GM21423 (cell line): ENCODE data around the gene SPIB.
"Not testable (repeated sequence)": the region's sequence is repeated elsewhere in the genome, so short reads cannot be mapped to it uniquely, and the experiment has no call there.

Experiments
- ATAC-seq: cut with Tn5 transposase; IDR thresholded peaks from one replicate; pipeline ENCODE4 v1.9.1; 2021; ENCODE audit warnings: mild to moderate bottlenecking, moderate library complexity; ENCODE audit not compliant: unreplicated experiment

SPIB gene

GRCh38 chr19:50418176-50419021 is at the start of gene SPIB:
SPIB (plus strand) TSS chr19:50418938; CDS start chr19:50418963, 25 bp downstream.
- ATAC-seq, result no peak

- ATAC-seq, result no peak
Observed at GRCh38 chr19:50371914-50372475, 46.7 kb upstream of the SPIB start.

- peak; percentile 73 for ATAC-seq
Observed at GRCh38 chr19:50376166-50377050, 42.3 kb upstream of the SPIB start, which contains the start of gene NR1H2. NR1H2 (plus strand) TSS chr19:50376457; CDS start chr19:50377606, 1,149 bp downstream.

DNA sequence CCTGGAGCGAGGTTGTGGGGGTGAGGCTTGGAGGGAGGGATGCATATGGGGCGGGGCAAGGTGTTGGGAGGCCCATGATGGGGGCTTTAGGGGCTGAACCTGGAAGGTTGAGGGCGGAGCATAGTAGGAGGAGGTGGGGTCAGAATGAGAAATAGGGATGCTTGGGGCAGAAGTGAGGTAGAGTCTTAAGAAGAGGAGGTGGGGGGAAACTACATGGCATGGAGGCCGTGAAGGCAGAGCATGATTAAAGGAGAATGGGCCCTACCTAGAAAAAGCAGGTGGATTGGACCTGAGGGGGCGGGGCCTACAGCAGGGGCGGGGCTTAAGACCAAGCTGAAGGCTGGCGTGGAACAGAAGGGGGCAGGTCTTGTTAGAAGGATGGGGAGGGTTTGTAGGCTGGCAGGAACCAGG is 41.7 kb upstream of the SPIB start:
- no peak for ATAC-seq

DNA sequence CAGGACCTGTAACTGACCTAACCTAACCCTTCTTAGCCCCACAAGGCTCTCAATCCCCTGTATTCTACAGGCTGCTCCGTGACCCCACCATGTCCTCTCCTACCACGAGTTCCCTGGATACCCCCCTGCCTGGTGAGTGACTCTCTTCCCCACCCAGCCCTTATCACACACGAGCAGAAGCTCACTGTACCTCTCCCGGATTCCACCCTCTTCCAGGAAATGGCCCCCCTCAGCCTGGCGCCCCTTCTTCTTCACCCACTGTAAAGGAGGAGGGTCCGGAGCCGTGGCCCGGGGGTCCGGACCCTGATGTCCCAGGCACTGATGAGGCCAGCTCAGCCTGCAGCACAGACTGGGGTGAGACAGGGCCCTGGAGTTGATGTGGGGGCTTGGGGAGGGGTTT is 41.2 kb upstream of the SPIB start:
- no peak for ATAC-seq

GRCh38 chr19:50378169-50378862 is 40.4 kb upstream of the SPIB start:
- no peak for ATAC-seq

- no peak for ATAC-seq
Observed at GRCh38 chr19:50378863-50379236, 39.9 kb upstream of the SPIB start.

DNA sequence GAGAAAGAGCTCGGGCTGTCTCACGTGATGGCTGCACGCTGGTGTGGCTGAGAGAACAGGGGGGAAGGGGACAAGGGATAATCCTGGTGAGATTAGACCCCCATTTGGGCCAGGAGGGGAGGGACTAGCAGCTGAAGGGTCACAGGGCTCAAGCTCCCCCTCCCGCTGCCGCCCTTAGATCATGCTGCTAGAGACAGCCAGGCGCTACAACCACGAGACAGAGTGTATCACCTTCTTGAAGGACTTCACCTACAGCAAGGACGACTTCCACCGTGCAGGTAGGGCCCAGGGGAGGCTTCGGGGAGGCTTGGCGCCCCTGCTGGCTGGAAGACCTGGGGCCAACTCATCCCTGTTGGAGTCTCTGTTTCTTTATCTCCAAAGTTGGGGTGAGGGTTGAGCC is 39.1 kb upstream of the SPIB start:
- ATAC-seq, result no peak

DNA sequence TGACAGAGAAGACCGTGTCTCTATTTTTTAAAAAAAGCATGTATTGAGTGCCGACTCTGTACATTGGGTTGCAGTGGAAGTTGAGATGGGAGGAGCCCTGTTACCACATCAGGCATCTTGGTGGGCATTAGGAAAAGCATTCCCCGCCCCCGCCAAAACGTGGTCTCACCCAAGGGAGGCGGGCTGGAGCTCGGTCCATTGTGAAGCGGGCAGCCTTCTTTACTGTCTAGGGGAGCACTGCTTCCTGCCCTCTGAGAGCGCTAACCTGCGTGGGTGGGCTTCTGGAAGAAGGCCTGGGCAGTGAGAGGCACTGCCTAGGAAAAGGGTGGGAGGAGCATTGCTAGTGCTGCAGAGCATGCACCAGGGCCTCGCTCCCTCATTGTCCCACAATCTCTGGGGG is 38.6 kb upstream of the SPIB start:
- ATAC-seq, result no peak

DNA sequence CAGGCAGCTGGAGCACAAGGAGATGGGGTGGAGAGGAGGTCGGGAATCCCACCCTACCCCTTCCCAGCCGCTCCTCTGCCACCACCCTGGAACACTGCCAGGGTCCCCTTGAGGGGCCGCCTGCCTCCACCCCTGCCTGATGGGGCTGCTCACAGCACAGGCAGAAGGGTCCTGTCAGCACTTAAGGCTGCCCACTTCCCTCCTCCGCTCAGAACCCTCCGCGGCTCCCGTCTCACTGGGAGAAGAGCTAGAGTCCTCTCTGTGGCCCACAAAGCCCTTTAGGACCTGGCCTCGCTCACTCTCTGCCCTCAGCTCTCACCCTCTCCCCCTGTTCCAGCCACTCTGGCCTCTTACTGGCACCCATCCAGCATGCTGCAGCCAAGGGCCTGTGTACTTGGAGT is 38.0 kb upstream of the SPIB start:
- no peak for ATAC-seq

DNA sequence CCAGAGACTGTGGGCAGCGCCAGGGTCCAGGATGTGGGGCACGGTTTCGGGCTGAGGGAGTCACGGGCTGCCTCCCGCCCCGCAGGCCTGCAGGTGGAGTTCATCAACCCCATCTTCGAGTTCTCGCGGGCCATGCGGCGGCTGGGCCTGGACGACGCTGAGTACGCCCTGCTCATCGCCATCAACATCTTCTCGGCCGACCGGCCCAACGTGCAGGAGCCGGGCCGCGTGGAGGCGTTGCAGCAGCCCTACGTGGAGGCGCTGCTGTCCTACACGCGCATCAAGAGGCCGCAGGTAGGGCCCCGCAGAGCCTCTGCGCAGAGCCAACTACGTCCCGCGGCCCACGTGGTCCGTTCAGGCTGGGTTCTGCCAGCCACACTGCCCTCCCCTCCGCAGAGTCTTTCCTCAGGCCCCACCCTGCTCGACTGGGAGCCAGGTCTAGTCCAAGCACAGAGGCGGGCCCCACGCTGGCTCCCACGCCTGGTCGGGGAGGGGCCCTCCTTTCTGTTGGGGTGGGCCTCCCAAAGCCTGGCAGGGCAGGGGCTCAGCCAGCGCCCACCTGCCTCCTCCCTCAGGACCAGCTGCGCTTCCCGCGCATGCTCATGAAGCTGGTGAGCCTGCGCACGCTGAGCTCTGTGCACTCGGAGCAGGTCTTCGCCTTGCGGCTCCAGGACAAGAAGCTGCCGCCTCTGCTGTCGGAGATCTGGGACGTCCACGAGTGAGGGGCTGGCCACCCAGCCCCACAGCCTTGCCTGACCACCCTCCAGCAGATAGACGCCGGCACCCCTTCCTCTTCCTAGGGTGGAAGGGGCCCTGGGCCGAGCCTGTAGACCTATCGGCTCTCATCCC is 36.6 kb upstream of the SPIB start:
- ATAC-seq, result no peak

DNA sequence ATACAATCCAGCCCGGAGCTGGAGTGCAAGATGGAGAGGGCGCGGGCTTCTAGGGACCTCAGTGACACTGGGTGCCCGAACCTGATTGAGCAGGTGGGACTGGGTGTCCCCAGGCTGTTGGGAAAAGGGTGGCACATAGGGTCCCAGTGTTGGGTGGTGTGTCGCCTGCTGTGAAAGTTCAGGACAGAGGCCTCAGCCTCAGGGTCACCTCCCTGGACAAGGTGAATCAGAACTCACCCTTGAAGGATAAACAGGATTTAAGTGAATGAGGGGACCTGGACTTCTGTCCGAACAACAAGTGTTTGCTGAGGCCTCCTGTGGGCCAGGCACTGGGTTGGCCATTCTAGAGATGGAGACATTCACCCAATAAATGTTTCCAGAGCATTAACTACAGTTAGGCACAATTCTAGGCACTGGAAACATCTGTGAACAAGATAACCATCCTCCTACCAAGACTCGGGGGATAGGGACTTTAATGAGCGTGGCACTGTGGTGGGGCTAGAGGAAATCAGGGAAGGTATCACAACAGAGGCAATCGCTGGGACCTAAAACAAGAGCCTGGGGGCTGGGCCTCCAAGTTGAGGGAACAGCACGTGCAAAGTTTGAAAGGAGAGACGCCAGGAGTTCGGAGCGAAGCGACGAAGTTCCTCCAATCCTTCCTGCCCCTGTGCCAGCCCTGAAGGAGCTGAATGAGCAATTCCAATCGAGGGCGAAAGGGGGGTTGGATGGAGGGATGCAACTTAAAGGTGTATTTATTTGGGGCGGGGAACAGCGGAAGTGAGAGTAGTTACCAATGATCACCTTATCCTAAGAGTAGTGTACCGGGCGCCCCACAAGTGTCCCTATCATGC is 35.5 kb upstream of the SPIB start:
- ATAC-seq, result peak; percentile 3

DNA sequence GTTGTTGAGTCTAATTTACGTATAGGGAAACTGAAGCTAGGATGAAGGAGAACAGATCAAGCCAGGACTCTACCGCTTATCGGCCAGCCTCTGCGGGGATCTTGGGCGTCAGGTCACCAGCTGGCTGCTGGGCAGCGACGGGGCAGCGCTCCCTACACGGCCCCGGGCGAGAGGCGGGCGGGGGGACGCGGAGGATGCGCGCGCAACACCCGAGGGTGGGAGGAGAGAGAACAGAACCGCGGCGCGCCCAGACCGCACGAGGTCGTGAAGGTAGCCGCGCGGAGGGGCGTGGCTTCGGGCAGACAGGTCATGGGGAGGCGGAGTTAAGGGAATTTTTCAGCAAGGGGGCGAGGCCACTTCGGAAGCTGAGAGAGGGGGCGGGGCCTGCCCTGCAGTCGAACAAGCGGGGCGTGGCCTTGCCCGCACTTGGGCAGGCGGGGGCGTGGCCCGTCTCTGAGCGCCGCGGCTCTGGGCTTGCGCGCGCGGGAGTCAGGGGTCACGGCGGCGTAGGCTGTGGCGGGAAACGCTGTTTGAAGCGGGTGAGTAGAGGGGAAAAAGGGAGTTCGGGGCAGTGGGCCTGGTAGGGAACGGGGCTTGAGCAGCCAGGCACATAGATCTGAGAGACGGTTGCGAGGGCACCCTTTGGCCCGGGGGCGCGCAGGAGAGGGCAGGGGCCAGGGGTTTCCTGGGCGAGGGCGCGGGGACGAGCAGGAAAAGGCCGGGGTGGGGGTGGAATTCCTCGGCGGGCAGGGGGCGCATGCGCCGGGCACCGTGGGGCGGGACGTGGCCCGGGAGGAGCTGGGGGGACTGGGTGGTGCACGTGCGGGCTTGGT is 34.7 kb upstream of the SPIB start, which contains the start of gene POLD1:
Gene POLD1, plus strand, starts transcription at position 496 of the 833 bp plus-strand sequence. CDS start 14,505 bp downstream, outside the sequence.
- ATAC-seq, result peak; percentile 84

GRCh38 chr19:50384685-50385535 is 33.8 kb upstream of the SPIB start:
- ATAC-seq, result no peak

GRCh38 chr19:50387176-50387867 is 31.4 kb upstream of the SPIB start:
- no peak for ATAC-seq

DNA sequence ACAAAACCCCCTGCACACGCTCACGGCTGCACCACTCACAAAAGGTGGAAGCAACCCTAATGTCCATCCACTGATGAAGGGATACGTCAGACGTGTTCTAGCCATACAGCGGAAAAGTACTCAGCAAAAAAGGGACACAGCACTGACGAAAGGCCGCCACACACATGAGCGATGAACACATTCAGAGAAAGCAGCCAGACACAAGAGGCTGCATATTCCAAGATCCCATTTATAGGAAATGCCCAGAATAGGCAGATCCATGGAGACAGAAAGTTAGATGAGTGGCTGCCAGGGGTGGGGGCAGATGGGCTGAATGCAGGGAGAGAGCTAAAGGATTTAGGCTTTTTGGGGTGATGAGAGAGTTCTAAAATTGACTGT is 30.9 kb upstream of the SPIB start:
- no peak for ATAC-seq

DNA sequence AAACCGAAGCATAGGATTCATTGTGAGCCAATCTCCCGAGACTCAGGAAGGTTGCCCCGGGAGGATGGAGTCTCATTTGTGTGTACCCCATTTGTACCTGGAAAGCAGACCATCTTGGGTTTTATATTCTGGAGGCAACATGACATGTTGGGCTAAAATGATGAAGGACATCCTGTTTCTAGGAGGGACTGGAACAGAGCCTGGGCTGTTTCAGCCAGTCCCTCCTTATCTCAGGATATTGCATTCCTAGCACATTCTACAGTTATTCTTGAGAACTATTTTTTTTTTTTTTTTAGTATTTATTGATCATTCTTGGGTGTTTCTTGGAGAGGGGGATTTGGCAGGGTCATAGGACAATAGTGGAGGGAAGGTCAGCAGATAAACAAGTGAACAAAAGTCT is 28.4 kb upstream of the SPIB start:
- ATAC-seq, result not testable (repeated sequence)
